IMR-90 (cell line): ENCODE measurements around the gene KIF9. TPM values are rescaled to one million over a fixed set of nuclear protein-coding genes. Genes with fewer than 3 reads are reported as not detected.

Experiments used
- ATAC-seq: fragments of 200-7000 bp; cut with Tn5 transposase; 2 replicates; pipeline ENCODE4 v1.9.1; 2020; ENCODE audit warnings: low read depth, mild to moderate bottlenecking, moderate library complexity
- BruUV-seq: library from RNA; stranded (reverse); fragments of 400-500 nt; replicated peaks from 2 replicates; lab custom pipeline; 2021; lab: Mats Ljungman, UMichigan
- CTCF ChIA-PET: fragments of 300-600 bp; formaldehyde crosslinking; extraction: SDS; loops from one replicate; lab custom pipeline; 2021; ENCODE audit warnings: antibody characterized with exemption; lab: Yijun Ruan, JAX
- POLR2A ChIA-PET: fragments of 300-600 bp; sonication (Branson Sonifier 250); formaldehyde crosslinking; loops from one replicate; lab custom pipeline; 2022; ENCODE audit warnings: antibody characterized with exemption; ENCODE audit not compliant: unreplicated experiment; lab: Charles Lee
- DNase-seq: peaks from one replicate; pipeline ENCODE4 v3.0.0; 2013
- H2AFZ ChIP-seq: replicated peaks from 2 replicates; pipeline ENCODE3; 2013; ENCODE audit warnings: low read length, mild to moderate bottlenecking; ENCODE audit not compliant: poor library complexity
- H2AK5ac ChIP-seq: 2 replicates; pipeline ENCODE4 v1.6.1; 2013; ENCODE audit warnings: low read depth, low read length, inconsistent platforms
- H2AK9ac ChIP-seq: replicated peaks from 2 replicates; pipeline ENCODE3; 2013; ENCODE audit warnings: mild to moderate bottlenecking, low read depth, low read length, moderate library complexity; ENCODE audit not compliant: poor library complexity
- H2BK120ac ChIP-seq: 2 replicates; pipeline ENCODE4 v1.6.1; 2013; ENCODE audit warnings: low read depth, low read length, inconsistent platforms
- H2BK15ac ChIP-seq: 3 replicates; pipeline ENCODE4 v1.6.1; 2013; ENCODE audit warnings: low read depth, low read length, inconsistent platforms
- H2BK20ac ChIP-seq: 2 replicates; pipeline ENCODE4 v1.6.1; 2013; ENCODE audit warnings: low read depth, mild to moderate bottlenecking, inconsistent platforms, low read length, moderate library complexity
- H2BK5ac ChIP-seq: 2 replicates; pipeline ENCODE4 v1.6.1; 2013; ENCODE audit warnings: mild to moderate bottlenecking, low read depth, low read length, inconsistent platforms; ENCODE audit not compliant: poor library complexity, severe bottlenecking
- H3K14ac ChIP-seq: replicated peaks from 2 replicates; pipeline ENCODE4 v1.6.1; 2013; ENCODE audit warnings: low read depth, low read length, inconsistent platforms
- H3K18ac ChIP-seq: 2 replicates; pipeline ENCODE4 v1.6.1; 2013; ENCODE audit warnings: low read depth, low read length, control low read depth
- H3K23ac ChIP-seq: 2 replicates; pipeline ENCODE4 v1.6.1; 2013; ENCODE audit warnings: low read depth, low read length, inconsistent platforms
- H3K27ac ChIP-seq: 2 replicates; pipeline ENCODE4 v1.5.1; 2013; ENCODE audit warnings: mild to moderate bottlenecking, control low read depth, low read length; ENCODE audit not compliant: insufficient read depth
- H3K27me3 ChIP-seq: 2 replicates; pipeline ENCODE4 v1.6.1; 2013; ENCODE audit warnings: low read length; ENCODE audit not compliant: control insufficient read depth, insufficient read depth
- H3K36me3 ChIP-seq: 2 replicates; pipeline ENCODE4 v1.6.1; 2013; ENCODE audit warnings: low read length, mixed read lengths; ENCODE audit not compliant: control insufficient read depth, insufficient read depth
- H3K4ac ChIP-seq: 2 replicates; pipeline ENCODE4 v1.6.1; 2013; ENCODE audit warnings: low read depth, low read length, inconsistent platforms
- H3K4me1 ChIP-seq: 2 replicates; pipeline ENCODE4 v1.6.1; 2013; ENCODE audit warnings: low read length, mixed read lengths; ENCODE audit not compliant: control insufficient read depth, insufficient read depth
- H3K4me2 ChIP-seq: 2 replicates; pipeline ENCODE4 v1.6.1; 2013; ENCODE audit warnings: low read depth, mild to moderate bottlenecking, control low read depth, low read length, moderate library complexity
- H3K4me3 ChIP-seq: 2 replicates; pipeline ENCODE4 v1.5.1; 2013; ENCODE audit warnings: low read depth, mild to moderate bottlenecking, control low read depth, low read length, moderate library complexity; ENCODE audit not compliant: insufficient read depth
- H3K56ac ChIP-seq: 2 replicates; pipeline ENCODE4 v1.6.1; 2013; ENCODE audit warnings: low read length, inconsistent platforms; ENCODE audit not compliant: insufficient read depth; ENCODE audit errors: extremely low read depth
- H3K79me1 ChIP-seq, 2 experiments: 2 replicates each; pipeline ENCODE4 v1.6.1; 2013; ENCODE audit warnings: low read length in 2 of 2, inconsistent platforms in 1 of 2, low read depth in 1 of 2
- H3K9ac ChIP-seq: 2 replicates; pipeline ENCODE4 v1.6.1; 2013; ENCODE audit warnings: low read depth, low read length, control low read depth
- H3K9me1 ChIP-seq: 2 replicates; pipeline ENCODE4 v1.6.1; 2013; ENCODE audit warnings: low read length, inconsistent platforms; ENCODE audit not compliant: insufficient read depth
- H3K9me3 ChIP-seq: 2 replicates; pipeline ENCODE4 v1.6.1; 2013; ENCODE audit warnings: low read length; ENCODE audit not compliant: control insufficient read depth, insufficient read depth
- H4K20me1 ChIP-seq: 2 replicates; pipeline ENCODE4 v1.6.1; 2013; ENCODE audit warnings: low read length, inconsistent platforms; ENCODE audit not compliant: insufficient read depth
- H4K5ac ChIP-seq: 2 replicates; pipeline ENCODE4 v1.6.1; 2013; ENCODE audit warnings: mild to moderate bottlenecking, low read depth, low read length, control low read depth
- H4K8ac ChIP-seq, 2 experiments: 2 replicates each; pipeline ENCODE4 v1.6.1; 2013; ENCODE audit warnings: low read depth in 2 of 2, low read length in 2 of 2, control low read depth in 1 of 2, inconsistent platforms in 1 of 2
- H4K91ac ChIP-seq: 2 replicates; pipeline ENCODE4 v1.6.1; 2013; ENCODE audit warnings: low read depth, low read length, inconsistent platforms; ENCODE audit not compliant: insufficient read depth
- POLR2A ChIP-seq: IDR thresholded peaks from 2 replicates; pipeline ENCODE4 v1.6.1; 2012; ENCODE audit warnings: mild to moderate bottlenecking, low read depth, low read length
- WGBS, 2 experiments: methylation state at CpG; one replicate each; pipeline versions ENCODE4 v1.1.5 to v1.1.7; 2013; ENCODE audit warnings: missing lambda C conversion rate in 2 of 2; ENCODE audit not compliant: insufficient read length in 1 of 2; ENCODE audit errors: extremely low coverage in 2 of 2; 5-methylcytosine and 5-hydroxymethylcytosine counted together
- dilution Hi-C: fragments of 300-500 bp; cut with HindIII; formaldehyde crosslinking; loops from one replicate; pipeline ENCODE4 v1.14.3; 2018; ENCODE audit warnings: low sequenced_read_pairs; ENCODE audit not compliant: unreplicated experiment
- in situ Hi-C: fragments of 300-500 bp; cut with MboI; formaldehyde crosslinking; loops from 3 replicates; pipeline ENCODE4 v1.14.3; 2019; ENCODE audit warnings: low sequenced_read_pairs, inconsistent platforms, mixed read lengths
- intact Hi-C: fragments of 100-400 bp; cut with micrococcal nuclease; formaldehyde crosslinking; loops from 2 replicates; pipeline ENCODE4 v1.10.0; 2022
- polyA plus RNA-seq, 3 experiments: library from polyadenylated mRNA; depleted of rRNA; stranded (reverse); fragments of >200 nt; gene quantifications; 2 replicates each; pipeline ENCODE4 v1.2.3, GENCODE V29; 2012; ENCODE audit warnings: low replicate concordance in 1 of 3
- total RNA-seq: library from RNA; depleted of rRNA; stranded (reverse); fragments of >200 nt; gene quantifications from 2 replicates; pipeline ENCODE4 v1.2.3, GENCODE V29; 2012

KIF9 gene
- total and polyA plus RNA-seq, 2 of the 4 experiments (the other 2 are of a cell fraction) = 1.8 to 5.0 TPM

- Histone ChIP-seq H3K4me1 (no peaks in the 10 kb centered on the region; the same call in 1 of the 2 replicates), H3K4ac (no peak overlapping the region), H4K8ac (no peak overlapping the region), H2BK20ac (no peak overlapping the region), H3K9ac (no peak overlapping the region), H2AK9ac (no peak overlapping the region), H2AK5ac (no peak overlapping the region), H3K14ac (no peak overlapping the region), H2BK15ac (no peak overlapping the region), H3K27ac (no peak overlapping the region), H3K4me2 (no peak overlapping the region), H4K91ac (no peak overlapping the region), H3K27me3 (no peaks in the 10 kb centered on the region), H2BK120ac (no peak overlapping the region), H3K18ac (no peak overlapping the region), H3K9me3 (no peaks in the 10 kb centered on the region), H4K5ac (no peak overlapping the region; the same call in 1 of the 2 replicates), H3K4me3 (no peak overlapping the region), H3K36me3 (no peaks in the 10 kb centered on the region), H4K20me1 (no peaks in the 10 kb centered on the region), H3K79me1 (no peaks in the 10 kb centered on the region; a peak in 1 of 4 replicates), H3K9me1 (no peaks in the 10 kb centered on the region; the same call in 1 of the 2 replicates), H3K56ac (no peak overlapping the region), H3K23ac (no peak overlapping the region), H2AFZ (no peak overlapping the region), H2BK5ac (no peak overlapping the region)
- no TSS peak for BruUV-seq
- dilution Hi-C loops (no loop called here), in situ Hi-C loops (no loop called here), intact Hi-C loops (no loop called here)
- CTCF ChIA-PET = interaction anchor here (0.6 to 0.7 kb wide), 2 partner anchors 93 to 1582 kb away, joined by 3 to 4 read pairs; no protein-coding TSS in a partner anchor
- WGBS, 2 experiments = no CpG with 5 or more reads among the region's 5 CpGs
- POLR2A ChIA-PET = no interaction called here
- TF ChIP-seq POLR2A = no peak
- no peak for ATAC-seq
- no peak for DNase-seq
These were observed 9.0 kb downstream of the KIF9 start for GRCh38 chr3:47273564-47273963.
